H1 (cell line): ENCODE data around the gene UQCRC2. TPM values are rescaled to one million over a fixed set of nuclear protein-coding genes. Genes with fewer than 3 reads are reported as not detected.

ENCODE experiments used
- polyA plus RNA-seq, 7 experiments: library from polyadenylated mRNA; depleted of rRNA in 3 of 7; stranded (reverse) in 5 of 7; unstranded in 2 of 7; fragments of >200 nt in 5 of 7; fragments of 200-250 nt in 2 of 7; gene quantifications; 1 replicate in 5 of 7; 2 replicates in 1 of 7; 4 replicates in 1 of 7; pipeline versions ENCODE4 v1.2.1 to v1.2.3, GENCODE V29; 2011 to 2013; ENCODE audit warnings: missing spikeins in 2 of 7, mixed read lengths in 2 of 7
- total RNA-seq: library from RNA; stranded (reverse); fragmentation: NEBNext Ultra II Directional; extraction: Animal tissue kit (Norgen Biotek cat#: 25700); gene quantifications from 2 replicates; pipeline ENCODE4 v1.2.1, GENCODE V29; 2021
- TF ChIP-seq, protein P1 (sequence below): fragments of 300-600 bp; sonication (generic); IDR thresholded peaks from 2 replicates; pipeline ENCODE4 v1.7.1; 2012; ENCODE audit warnings: low read length, moderate library complexity, mild to moderate bottlenecking, inconsistent platforms; ENCODE audit not compliant: insufficient replicate concordance

The UQCRC2 gene
- total and polyA plus RNA-seq, 2 of the 8 experiments (the other 6 are each of a cell fraction or from before 2014, with no cell fraction given) = 94.4 to 182 TPM

DNA sequence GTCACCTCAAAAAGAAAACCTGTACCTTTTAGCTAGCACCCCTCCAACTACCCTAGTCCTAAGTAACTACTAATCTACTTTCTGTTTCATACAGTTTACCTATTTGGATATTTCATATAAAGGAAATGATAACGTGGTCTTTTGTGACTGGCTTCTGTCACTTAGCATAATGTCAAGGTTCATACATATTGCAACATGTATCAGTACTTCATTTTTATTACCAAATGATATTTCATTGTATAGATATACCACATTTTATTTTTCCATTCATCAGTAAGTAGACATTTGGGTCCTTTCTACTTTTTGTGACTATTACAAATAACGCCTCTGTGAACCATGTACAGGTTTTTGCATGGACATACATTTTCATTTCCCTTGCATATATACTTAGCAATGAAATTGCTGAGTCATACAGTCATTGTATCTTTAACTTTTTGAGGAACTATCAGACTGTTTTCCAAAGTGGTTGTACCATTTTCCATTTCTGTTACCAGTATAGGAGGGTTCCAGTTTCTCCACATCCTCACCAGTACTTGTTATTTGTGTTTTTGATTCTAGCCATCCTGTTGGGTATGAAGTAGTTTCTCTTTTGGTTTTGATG is 78.4 kb downstream of the UQCRC2 start (continued):
- TF ChIP-seq, protein P1, sequence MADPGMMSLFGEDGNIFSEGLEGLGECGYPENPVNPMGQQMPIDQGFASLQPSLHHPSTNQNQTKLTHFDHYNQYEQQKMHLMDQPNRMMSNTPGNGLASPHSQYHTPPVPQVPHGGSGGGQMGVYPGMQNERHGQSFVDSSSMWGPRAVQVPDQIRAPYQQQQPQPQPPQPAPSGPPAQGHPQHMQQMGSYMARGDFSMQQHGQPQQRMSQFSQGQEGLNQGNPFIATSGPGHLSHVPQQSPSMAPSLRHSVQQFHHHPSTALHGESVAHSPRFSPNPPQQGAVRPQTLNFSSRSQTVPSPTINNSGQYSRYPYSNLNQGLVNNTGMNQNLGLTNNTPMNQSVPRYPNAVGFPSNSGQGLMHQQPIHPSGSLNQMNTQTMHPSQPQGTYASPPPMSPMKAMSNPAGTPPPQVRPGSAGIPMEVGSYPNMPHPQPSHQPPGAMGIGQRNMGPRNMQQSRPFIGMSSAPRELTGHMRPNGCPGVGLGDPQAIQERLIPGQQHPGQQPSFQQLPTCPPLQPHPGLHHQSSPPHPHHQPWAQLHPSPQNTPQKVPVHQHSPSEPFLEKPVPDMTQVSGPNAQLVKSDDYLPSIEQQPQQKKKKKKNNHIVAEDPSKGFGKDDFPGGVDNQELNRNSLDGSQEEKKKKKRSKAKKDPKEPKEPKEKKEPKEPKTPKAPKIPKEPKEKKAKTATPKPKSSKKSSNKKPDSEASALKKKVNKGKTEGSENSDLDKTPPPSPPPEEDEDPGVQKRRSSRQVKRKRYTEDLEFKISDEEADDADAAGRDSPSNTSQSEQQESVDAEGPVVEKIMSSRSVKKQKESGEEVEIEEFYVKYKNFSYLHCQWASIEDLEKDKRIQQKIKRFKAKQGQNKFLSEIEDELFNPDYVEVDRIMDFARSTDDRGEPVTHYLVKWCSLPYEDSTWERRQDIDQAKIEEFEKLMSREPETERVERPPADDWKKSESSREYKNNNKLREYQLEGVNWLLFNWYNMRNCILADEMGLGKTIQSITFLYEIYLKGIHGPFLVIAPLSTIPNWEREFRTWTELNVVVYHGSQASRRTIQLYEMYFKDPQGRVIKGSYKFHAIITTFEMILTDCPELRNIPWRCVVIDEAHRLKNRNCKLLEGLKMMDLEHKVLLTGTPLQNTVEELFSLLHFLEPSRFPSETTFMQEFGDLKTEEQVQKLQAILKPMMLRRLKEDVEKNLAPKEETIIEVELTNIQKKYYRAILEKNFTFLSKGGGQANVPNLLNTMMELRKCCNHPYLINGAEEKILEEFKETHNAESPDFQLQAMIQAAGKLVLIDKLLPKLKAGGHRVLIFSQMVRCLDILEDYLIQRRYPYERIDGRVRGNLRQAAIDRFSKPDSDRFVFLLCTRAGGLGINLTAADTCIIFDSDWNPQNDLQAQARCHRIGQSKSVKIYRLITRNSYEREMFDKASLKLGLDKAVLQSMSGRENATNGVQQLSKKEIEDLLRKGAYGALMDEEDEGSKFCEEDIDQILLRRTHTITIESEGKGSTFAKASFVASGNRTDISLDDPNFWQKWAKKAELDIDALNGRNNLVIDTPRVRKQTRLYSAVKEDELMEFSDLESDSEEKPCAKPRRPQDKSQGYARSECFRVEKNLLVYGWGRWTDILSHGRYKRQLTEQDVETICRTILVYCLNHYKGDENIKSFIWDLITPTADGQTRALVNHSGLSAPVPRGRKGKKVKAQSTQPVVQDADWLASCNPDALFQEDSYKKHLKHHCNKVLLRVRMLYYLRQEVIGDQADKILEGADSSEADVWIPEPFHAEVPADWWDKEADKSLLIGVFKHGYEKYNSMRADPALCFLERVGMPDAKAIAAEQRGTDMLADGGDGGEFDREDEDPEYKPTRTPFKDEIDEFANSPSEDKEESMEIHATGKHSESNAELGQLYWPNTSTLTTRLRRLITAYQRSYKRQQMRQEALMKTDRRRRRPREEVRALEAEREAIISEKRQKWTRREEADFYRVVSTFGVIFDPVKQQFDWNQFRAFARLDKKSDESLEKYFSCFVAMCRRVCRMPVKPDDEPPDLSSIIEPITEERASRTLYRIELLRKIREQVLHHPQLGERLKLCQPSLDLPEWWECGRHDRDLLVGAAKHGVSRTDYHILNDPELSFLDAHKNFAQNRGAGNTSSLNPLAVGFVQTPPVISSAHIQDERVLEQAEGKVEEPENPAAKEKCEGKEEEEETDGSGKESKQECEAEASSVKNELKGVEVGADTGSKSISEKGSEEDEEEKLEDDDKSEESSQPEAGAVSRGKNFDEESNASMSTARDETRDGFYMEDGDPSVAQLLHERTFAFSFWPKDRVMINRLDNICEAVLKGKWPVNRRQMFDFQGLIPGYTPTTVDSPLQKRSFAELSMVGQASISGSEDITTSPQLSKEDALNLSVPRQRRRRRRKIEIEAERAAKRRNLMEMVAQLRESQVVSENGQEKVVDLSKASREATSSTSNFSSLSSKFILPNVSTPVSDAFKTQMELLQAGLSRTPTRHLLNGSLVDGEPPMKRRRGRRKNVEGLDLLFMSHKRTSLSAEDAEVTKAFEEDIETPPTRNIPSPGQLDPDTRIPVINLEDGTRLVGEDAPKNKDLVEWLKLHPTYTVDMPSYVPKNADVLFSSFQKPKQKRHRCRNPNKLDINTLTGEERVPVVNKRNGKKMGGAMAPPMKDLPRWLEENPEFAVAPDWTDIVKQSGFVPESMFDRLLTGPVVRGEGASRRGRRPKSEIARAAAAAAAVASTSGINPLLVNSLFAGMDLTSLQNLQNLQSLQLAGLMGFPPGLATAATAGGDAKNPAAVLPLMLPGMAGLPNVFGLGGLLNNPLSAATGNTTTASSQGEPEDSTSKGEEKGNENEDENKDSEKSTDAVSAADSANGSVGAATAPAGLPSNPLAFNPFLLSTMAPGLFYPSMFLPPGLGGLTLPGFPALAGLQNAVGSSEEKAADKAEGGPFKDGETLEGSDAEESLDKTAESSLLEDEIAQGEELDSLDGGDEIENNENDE = no peak
- TF ChIP-seq, all 59 proteins: peak for 1
